GM21576 (cell line): ENCODE measurements around the gene CDH23.

Source experiments
- ATAC-seq: cut with Tn5 transposase; IDR thresholded peaks from one replicate; pipeline ENCODE4 v1.9.1; 2021; ENCODE audit warnings: mild to moderate bottlenecking, moderate library complexity; ENCODE audit not compliant: unreplicated experiment

CDH23 gene

GRCh38 chr10:71577345-71577744 is 180.6 kb downstream of the CDH23 start:
- no peak for ATAC-seq

GRCh38 chr10:71578069-71578468 is 181.3 kb downstream of the CDH23 start:
- no peak for ATAC-seq

- no peak for ATAC-seq
Observed at GRCh38 chr10:71579668-71580067, 182.9 kb downstream of the CDH23 start.

- no peak for ATAC-seq
Observed at GRCh38 chr10:71580415-71580814, 183.7 kb downstream of the CDH23 start.

- ATAC-seq, result no peak
Observed at GRCh38 chr10:71580926-71581325, 184.2 kb downstream of the CDH23 start.

- ATAC-seq, result no peak
Observed at GRCh38 chr10:71581376-71581775, 184.7 kb downstream of the CDH23 start.

- no peak for ATAC-seq
Observed at GRCh38 chr10:71582019-71582418, 185.3 kb downstream of the CDH23 start.

- ATAC-seq, result no peak
Observed at GRCh38 chr10:71582506-71583475, 186.1 kb downstream of the CDH23 start.

- no peak for ATAC-seq
Observed at GRCh38 chr10:71584461-71584860, 187.7 kb downstream of the CDH23 start.

- ATAC-seq, result no peak
Observed at GRCh38 chr10:71584902-71585563, 188.3 kb downstream of the CDH23 start.

GRCh38 chr10:71585564-71586290 is 189.0 kb downstream of the CDH23 start:
- no peak for ATAC-seq

GRCh38 chr10:71587941-71588573 is 191.3 kb downstream of the CDH23 start:
- ATAC-seq, result no peak

GRCh38 chr10:71588685-71589084 is 192.0 kb downstream of the CDH23 start:
- ATAC-seq, result no peak

- ATAC-seq, result no peak
Observed at GRCh38 chr10:71589617-71590551, 193.2 kb downstream of the CDH23 start.

- ATAC-seq, result no peak
Observed at GRCh38 chr10:71590781-71591350, 194.1 kb downstream of the CDH23 start.

GRCh38 chr10:71594934-71595571 is 198.3 kb downstream of the CDH23 start:
- ATAC-seq, result no peak

GRCh38 chr10:71595649-71596048 is 198.9 kb downstream of the CDH23 start:
- ATAC-seq, result no peak

GRCh38 chr10:71596127-71596526 is 199.4 kb downstream of the CDH23 start:
- no peak for ATAC-seq

GRCh38 chr10:71596759-71597158 is 200.0 kb downstream of the CDH23 start:
- no peak for ATAC-seq
